Right lobe of liver (tissue), 4 donors: ENCODE results near the gene CC2D1A.

Experiments
- POLR2A ChIP-seq: fragments of 450-650 bp; IDR thresholded peaks from one replicate; pipeline ENCODE4 v1.6.1; 2017; ENCODE audit warnings: antibody characterized with exemption, mild to moderate bottlenecking
- TF ChIP-seq, protein P1 (sequence below), 4 donors: fragments of 200-600 bp in 3 of 4; fragments of 450-650 bp in 1 of 4; IDR thresholded peaks; one replicate each; pipeline versions ENCODE4 v1.5.1 to v1.8.0; 2016 to 2022; ENCODE audit warnings: antibody characterized with exemption in 4 of 4, mild to moderate bottlenecking in 2 of 4
- donor health status: DM: no; HTN: no; CAD: no.
- donor health status: DM: no; HTN: no; CAD: no.
- donor health status: DM: no; HTN: yes; CAD: no.

- TF ChIP-seq POLR2A, result no peak
- TF ChIP-seq, protein P1, sequence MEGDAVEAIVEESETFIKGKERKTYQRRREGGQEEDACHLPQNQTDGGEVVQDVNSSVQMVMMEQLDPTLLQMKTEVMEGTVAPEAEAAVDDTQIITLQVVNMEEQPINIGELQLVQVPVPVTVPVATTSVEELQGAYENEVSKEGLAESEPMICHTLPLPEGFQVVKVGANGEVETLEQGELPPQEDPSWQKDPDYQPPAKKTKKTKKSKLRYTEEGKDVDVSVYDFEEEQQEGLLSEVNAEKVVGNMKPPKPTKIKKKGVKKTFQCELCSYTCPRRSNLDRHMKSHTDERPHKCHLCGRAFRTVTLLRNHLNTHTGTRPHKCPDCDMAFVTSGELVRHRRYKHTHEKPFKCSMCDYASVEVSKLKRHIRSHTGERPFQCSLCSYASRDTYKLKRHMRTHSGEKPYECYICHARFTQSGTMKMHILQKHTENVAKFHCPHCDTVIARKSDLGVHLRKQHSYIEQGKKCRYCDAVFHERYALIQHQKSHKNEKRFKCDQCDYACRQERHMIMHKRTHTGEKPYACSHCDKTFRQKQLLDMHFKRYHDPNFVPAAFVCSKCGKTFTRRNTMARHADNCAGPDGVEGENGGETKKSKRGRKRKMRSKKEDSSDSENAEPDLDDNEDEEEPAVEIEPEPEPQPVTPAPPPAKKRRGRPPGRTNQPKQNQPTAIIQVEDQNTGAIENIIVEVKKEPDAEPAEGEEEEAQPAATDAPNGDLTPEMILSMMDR (IDR thresholded peaks at IDR 0.05), result no peak
Observed at GRCh38 chr19:13965926-13966683, 60.1 kb downstream of the CC2D1A start.
